GM18526 (cell line): ENCODE data around the gene NR2F1-AS1.

Source experiments
- POLR2A ChIP-seq: IDR thresholded peaks from 3 replicates; pipeline ENCODE4 v1.6.1; 2011; ENCODE audit not compliant: insufficient read length; ENCODE audit errors: extremely low read depth

The NR2F1-AS1 gene

DNA sequence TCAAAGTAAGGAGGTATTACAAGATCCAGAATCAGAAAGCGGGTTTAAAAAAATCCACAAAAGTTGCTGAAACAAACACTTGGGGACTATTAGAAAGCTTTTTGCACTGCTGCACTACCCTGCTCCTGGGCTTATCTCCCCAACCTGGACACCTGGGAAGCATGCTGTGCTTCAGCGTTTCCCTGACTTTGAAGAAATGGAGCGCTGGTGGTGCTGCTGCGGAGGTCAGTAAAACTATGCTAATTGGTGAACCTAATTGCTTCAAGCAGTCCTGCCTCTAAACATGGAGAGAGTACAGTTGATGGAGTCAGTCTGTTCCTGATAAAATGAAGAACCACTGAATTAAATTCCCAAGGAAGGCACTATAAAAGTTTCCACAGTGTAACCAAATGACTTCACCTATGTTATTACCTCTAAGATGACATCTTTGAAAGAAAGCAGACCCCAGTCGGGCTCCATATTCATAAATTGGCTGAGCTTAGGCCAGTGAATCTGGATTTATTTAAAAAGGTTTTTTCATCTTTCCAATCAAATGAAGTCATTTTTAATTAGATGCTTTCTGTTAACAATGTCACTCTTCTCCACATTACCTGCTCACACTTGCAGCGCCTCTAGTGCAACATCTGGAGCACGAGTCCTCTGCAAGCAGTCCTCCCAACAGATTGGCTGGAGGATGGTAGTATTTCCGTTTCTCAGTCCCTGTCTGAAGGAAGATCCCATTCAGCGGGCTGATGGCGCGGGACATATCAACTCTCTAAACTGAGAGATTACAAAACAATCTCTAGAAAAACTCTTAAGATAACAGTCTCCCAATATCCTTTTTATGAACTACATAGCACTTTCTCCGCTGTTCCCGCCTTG lies 11.5 kb downstream of the NR2F1-AS1 start:
- TF ChIP-seq POLR2A = no peak

DNA sequence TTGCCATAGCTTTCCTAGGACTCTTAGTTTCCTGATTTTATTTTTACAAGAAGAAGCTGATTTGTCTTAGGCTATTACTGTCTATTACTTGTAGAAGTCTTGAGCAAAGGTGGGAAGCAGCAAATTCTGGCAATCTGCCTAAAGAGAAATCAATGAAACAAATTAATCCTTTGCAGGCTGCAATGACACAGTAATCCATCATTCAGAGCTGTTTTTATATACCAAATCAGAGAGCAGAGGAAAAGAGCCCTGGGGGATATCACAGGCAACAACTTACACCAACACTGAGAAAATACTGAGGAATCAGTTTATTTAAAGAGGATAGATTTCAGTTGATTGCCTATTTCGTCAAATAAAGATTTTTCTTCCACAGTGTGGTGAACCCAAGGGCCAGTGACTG lies 13.6 kb downstream of the NR2F1-AS1 start:
- TF ChIP-seq POLR2A = no peak

DNA sequence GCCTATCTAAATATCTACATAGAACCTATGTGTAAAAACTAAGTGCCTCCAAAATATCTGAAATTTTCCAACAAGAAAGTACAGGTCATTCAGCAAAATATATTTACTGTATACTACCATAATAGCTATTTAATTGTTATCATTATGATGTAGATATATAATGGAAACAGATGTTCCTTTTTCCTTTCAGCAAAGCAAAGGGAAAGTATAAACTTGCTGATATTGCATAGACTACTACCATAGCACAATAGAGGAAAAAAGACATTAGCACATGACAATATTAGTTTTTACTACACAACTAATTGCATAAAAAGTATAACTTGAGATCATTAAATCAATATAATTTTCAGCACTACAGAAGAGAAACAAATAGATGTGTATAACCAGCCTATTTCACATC lies 14.9 kb downstream of the NR2F1-AS1 start:
- no peak for TF ChIP-seq POLR2A

DNA sequence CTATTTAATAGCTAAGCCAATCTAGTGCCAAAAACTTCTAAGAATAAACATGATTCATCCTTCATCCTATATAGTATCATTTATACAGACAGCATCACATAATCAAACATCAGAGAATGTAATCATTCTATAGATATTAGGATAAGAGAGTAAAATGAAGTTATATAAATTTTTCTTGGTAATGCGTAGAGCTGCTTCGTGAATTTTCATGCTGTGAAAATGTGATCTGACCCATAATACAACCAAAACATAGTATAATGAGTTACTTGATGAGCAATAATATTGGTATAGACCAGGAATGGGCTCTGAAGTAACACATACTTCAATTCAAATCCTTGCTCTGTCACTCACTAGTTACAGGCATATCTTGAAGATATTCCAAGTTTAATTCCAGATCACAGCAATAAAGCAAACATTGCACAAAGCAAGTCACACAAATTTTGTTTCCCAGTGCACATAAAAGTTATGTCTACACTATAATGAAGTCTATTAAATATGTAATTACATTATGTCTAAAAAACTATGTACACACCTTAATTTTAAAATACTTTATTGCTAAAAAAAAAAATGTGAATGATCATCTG lies 23.9 kb downstream of the NR2F1-AS1 start:
- TF ChIP-seq POLR2A = no peak

DNA sequence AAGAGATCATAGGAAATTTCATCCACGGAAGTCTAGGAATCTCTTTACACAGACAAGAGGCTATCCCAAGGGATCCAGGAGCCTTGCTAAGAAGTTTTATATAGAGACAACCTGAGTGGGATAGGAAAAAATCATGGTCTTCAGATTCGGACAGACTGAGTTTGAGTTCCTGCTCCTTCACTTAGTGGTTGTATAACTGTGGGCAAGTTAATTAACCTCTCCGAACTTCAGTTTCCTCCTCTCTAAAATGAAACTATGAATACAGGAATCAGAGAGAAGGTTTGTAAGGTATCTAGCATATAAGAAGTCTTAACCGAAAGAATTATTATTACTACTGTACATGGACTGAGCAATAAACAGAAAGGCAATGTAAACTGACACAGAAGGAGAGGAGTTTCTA lies 35.1 kb downstream of the NR2F1-AS1 start:
- no peak for TF ChIP-seq POLR2A

DNA sequence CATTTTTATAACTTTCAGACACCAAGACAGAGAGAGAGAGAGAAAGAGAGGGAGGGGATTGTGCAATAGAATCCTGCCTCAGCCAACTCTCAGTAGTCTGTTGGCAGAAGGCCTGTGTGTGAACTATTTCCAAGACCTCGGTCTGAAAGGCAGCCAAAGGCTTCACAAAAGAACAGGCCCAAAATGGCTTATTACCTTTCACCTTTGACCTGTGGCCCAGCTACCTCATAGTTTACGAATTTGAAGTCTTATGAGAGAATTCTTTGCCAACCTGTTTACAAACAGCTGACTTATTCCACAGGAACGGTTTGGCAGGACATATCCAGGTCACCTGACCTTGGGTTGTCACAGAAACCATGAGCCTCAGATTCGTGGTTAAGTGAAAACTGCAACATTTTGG lies 48.6 kb downstream of the NR2F1-AS1 start:
- TF ChIP-seq POLR2A = no peak

DNA sequence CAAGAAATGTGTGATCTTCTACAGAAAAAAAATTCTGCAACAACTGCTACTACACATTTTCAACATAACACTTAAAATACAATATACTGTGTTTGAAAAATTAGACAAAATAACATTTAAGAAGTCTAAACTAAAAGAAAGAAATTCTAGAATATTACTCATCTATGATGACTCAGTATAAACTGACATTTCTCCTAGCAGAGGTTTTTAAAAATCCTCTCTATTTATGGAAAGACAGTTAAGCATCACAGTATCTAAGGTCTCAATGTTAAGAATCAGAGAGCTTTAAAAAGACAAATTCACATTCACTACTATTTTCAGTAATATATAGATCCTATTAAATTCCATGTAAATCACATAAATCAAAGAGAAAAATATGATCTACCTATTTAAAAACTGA lies 61.3 kb downstream of the NR2F1-AS1 start:
- TF ChIP-seq POLR2A = no peak

DNA sequence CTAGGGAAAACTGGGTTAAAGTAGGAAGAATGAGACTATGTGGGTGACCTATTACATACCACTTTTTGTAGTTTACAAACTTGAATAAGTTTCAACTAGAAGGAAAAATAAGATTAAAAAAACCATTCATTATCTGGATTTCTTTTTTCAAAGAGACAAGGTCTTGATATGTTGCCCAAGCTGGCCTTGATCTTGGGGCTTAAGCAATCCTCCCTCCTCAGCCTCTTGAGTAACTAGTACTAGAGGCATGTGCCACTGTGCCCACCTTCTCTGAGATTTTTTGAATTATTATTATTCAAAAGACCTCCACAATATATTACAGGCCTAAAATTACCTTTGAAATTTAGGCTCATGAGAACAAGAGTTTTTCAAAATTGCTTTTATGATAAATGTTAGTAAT lies 63.2 kb downstream of the NR2F1-AS1 start:
- TF ChIP-seq POLR2A = no peak

DNA sequence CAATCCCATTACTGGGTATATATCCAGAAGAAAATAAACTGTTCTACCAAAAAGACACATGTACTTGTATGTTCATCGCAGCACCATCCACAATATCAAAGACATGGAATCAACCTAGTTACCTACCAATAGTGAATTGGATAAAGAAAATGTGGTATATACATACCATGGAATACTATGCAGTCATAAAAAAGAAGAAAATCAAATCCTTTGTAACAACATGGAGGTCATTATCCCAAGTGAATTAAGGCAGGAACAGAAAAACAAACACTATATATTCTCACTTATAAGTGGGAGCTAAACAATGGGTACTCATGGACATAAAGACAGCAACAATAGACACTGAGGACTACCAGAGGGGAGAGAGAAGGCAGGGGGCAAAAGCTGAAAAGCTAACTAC lies 67.7 kb downstream of the NR2F1-AS1 start:
- TF ChIP-seq POLR2A = no peak

DNA sequence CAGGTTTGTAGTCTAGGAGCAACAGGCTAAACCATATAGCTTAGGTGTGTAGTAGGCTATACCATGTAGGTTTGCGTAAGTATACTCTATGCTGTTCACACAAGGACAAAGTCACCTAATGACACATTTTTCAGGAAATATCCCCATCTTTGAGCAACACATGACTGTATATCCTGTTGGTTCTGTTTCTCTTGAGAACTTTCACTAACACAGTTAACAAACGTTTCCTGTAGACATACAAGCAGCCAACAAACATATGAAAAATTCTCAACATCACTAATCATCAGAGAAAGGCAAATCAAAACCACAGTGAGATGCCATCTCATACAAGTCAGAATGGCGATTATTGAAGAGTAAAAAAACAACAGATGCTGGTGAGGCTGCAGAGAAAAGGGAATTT lies 68.2 kb downstream of the NR2F1-AS1 start:
- no peak for TF ChIP-seq POLR2A

DNA sequence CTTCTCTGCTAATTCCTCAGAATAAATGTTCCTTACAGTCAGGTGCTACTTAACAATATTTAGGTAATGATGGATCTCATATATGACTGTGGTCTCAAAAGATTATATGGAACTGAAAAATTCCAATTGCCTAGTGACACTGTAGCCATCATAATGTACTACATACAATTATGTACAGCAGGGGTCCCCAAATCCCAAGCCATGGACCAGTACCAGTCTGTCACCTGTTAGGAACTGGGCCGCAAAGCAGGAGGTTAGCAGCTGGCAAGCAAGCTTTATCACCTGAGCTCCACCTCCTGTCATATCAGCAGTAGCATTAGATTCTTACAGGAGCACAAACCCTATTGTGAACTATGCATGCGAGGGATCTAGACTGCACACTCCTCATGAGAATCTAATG lies 69.6 kb downstream of the NR2F1-AS1 start:
- TF ChIP-seq POLR2A = no peak

DNA sequence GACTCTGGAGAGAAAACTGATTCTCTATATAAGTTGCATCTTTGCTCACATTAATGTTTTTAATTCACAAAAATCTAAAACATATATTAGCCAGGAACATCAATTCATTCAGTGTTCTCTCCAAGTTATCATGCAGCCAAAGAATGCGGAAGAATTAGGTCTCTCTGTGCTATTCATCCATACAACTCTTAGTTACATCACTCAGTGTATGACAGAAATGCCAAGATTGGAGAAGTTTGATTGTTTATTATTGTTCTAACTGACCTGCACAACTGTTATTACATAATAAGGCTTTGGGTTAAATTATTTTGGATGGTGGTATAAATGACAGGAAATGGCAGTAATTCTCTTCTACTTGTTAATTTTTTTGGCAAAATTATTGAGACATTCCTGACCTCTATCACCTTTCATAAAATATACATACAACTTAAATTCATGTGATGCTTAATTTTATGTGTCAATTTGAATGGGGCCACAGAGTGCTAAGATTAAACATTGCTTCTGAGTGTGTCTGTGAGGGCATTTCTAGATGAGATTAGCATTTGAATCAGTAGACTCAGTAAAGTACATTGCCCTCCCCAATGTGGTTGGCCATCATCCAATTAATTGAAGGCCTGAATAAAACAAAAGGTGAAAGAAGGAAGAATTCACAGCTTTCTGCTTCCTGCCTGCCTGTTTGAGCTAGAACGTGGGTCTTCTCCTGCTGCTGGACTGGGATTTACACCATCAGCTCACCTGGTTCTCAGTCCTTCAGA lies 70.2 kb downstream of the NR2F1-AS1 start:
- no peak for TF ChIP-seq POLR2A

DNA sequence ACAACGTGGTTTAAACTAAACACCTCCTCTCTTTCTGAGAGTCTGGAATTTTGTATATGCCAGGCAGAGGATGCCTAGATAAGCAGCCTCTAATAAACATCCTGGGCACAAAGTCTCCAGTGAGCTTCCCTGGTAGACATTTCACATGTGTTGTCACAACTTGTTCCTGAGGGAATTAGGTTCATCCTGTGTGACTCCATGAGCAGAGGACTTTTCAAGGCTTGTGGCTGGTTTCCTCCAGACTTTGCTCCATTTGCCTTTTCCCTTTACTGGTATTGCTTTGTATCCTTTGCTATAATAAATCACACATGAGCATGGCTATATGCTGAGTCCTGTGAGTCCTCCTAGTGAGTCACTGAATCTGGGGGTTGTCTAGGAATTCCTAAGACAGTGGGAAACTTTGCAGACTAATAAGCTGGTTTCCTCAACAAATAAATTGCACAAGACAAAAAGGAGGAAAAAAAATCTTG lies 77.4 kb downstream of the NR2F1-AS1 start:
- no peak for TF ChIP-seq POLR2A

DNA sequence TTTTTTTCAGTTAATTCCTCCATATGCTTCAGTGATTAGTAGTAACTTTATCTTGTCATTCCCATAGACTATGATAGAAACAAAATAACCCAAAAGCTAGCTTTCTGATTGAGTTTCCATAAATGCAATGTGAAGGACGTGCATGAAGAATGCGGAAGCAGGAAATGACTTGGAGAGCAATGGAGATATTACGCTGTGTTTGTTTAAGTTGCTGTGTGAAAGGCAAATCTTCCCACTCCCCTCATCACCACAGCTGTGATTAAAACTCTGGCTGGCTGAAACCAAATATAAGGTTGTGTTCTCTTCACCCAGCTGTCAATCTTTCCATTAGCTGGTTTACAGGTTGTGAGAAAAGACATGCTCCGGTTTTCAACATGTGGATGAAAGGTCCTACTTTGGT lies 83.9 kb downstream of the NR2F1-AS1 start:
- no peak for TF ChIP-seq POLR2A

DNA sequence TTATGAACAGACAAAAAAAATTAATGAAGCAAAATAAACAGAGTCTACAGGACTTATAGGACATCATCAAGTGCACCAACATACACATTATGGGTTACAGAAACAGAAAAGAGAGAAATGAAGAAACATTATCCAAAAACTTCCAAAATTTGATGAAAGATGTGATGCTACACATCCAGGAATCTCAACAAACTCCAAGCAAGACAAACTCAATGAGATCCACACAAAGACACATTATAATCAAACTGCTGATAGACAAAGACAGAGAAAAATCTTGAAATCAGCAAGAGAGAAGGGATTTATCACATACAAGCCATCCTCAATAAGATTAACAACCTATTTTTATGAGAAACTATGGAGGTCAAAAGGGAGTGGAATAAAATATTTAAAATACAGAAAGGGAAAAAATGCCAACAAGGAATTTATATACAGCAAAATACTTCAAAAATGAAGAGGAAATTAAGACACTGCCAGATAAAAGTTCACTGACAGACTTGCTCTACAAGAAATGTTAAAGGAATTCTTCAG lies 101.0 kb downstream of the NR2F1-AS1 start:
- TF ChIP-seq POLR2A = no peak

DNA sequence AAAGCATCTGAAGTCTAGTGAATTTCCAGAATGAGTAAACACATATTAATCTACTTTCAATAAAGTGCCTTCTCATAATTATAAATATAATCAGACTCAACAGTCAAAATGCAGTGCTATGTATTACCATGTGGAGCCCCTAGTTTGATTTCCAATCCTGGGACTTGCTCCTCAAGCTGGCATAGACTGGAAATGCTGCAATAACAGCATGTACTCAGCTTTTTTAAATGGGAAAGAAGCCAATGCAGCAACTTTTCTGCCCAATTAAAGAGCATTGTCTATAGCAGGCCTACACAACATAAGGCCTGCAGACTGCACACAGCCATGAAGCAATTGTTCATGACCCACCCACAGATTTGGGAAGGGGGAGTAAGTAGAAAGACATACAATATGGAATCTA lies 103.2 kb downstream of the NR2F1-AS1 start:
- TF ChIP-seq POLR2A = no peak
